KMS-11 (cell line): Measurements from ENCODE around the gene SLC22A2.

Experiments used
- H2AFZ ChIP-seq: fragments of 200-600 bp; sonication (generic); 2 replicates; pipeline ENCODE4 v1.6.1; 2016; ENCODE audit warnings: antibody characterized with exemption, mixed run types, low read depth
- H3K27ac ChIP-seq: fragments of 200-600 bp; sonication (generic); 2 replicates; pipeline ENCODE4 v1.6.1; 2016; ENCODE audit warnings: mild to moderate bottlenecking, mixed run types
- H3K27me3 ChIP-seq: fragments of 200-600 bp; sonication (generic); 2 replicates; pipeline ENCODE4 v1.6.1; 2017; ENCODE audit warnings: mild to moderate bottlenecking, low read depth, mixed run types, moderate library complexity; ENCODE audit not compliant: insufficient read depth
- H3K36me3 ChIP-seq: fragments of 200-600 bp; sonication (generic); 2 replicates; pipeline ENCODE4 v1.6.1; 2017; ENCODE audit warnings: mild to moderate bottlenecking, mixed run types; ENCODE audit not compliant: insufficient read depth
- H3K4me1 ChIP-seq: fragments of 200-600 bp; sonication (generic); 2 replicates; pipeline ENCODE4 v1.6.1; 2016; ENCODE audit warnings: mild to moderate bottlenecking, low read depth, mixed run types; ENCODE audit not compliant: poor library complexity, severe bottlenecking
- H3K4me2 ChIP-seq: fragments of 200-600 bp; sonication (generic); 2 replicates; pipeline ENCODE4 v1.7.0; 2016; ENCODE audit warnings: mild to moderate bottlenecking, mixed run types
- H3K4me3 ChIP-seq: fragments of 200-600 bp; sonication (generic); IDR thresholded peaks from 2 replicates; pipeline ENCODE4 v1.6.1; 2017; ENCODE audit warnings: low read depth, low read length, mixed read lengths; ENCODE audit not compliant: insufficient read depth
- H3K79me2 ChIP-seq: fragments of 200-600 bp; sonication (generic); 2 replicates; pipeline ENCODE4 v1.6.1; 2016; ENCODE audit warnings: low read depth, mixed run types; ENCODE audit not compliant: insufficient read depth
- H3K9ac ChIP-seq: fragments of 200-600 bp; sonication (generic); 2 replicates; pipeline ENCODE4 v1.6.1; 2016; ENCODE audit warnings: mild to moderate bottlenecking, mixed run types
- H4K20me1 ChIP-seq: fragments of 200-600 bp; sonication (generic); 2 replicates; pipeline ENCODE4 v1.6.1; 2016; ENCODE audit warnings: mild to moderate bottlenecking, mixed run types; ENCODE audit not compliant: insufficient read depth
- CTCF ChIP-seq: fragments of 200-600 bp; sonication (generic); conservative IDR thresholded peaks from 2 replicates; pipeline ENCODE4 v1.6.1; 2017; ENCODE audit warnings: low read depth, mild to moderate bottlenecking, antibody characterized with exemption, low read length, moderate library complexity, mixed read lengths

Gene SLC22A2

DNA sequence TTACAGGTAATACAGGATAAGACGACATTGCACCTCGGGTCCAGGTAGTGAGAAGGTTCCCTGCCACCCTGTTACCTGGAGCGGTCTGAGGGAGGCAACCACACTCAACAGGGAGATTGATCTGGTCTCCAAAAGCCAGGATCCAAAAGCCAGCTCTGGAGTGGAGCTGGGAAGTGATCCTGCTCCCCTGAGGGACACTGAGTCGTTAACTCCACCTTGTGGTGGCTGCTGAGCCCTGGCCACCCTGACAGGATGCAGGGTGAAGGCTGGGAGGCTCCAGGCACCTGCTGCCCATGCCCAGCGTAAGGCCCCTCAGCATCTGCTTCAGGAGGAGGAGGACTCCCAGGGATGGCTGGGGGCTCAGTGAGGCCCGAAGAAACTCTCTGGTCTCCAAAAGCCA is 38.7 kb upstream of the SLC22A2 start:
- H2AFZ ChIP-seq, result no peak overlapping the region
- no peak overlapping the region for H3K27ac ChIP-seq
- no peak overlapping the region for H3K4me2 ChIP-seq
- H3K79me2 ChIP-seq, result no peaks in the 10 kb centered on the region
- TF ChIP-seq CTCF, result no peak
- no peaks in the 10 kb centered on the region for H4K20me1 ChIP-seq
- no peaks in the 10 kb centered on the region for H3K4me1 ChIP-seq
- no peaks in the 10 kb centered on the region for H3K27me3 ChIP-seq
- no peak overlapping the region for H3K4me3 ChIP-seq
- H3K9ac ChIP-seq, result no peak overlapping the region
- H3K36me3 ChIP-seq, result no peaks in the 10 kb centered on the region

- no peaks in the 10 kb centered on the region for H3K79me2 ChIP-seq
- no peaks in the 10 kb centered on the region for H3K36me3 ChIP-seq
- no peak overlapping the region for H3K4me2 ChIP-seq
- no peak overlapping the region for H3K9ac ChIP-seq
- H3K27ac ChIP-seq, result no peak overlapping the region
- no peak overlapping the region for H2AFZ ChIP-seq
- H4K20me1 ChIP-seq, result no peaks in the 10 kb centered on the region
- TF ChIP-seq CTCF, result no peak
- H3K27me3 ChIP-seq, result no peaks in the 10 kb centered on the region
- no peak overlapping the region for H3K4me3 ChIP-seq
- H3K4me1 ChIP-seq, result no peaks in the 10 kb centered on the region
Measured at GRCh38 chr6:160293844-160294243, 35.2 kb upstream of the SLC22A2 start.

GRCh38 chr6:160285541-160286105 is 27.0 kb upstream of the SLC22A2 start:
- H3K9ac ChIP-seq, result no peak overlapping the region
- H3K4me1 ChIP-seq, result no peaks in the 10 kb centered on the region
- no peak overlapping the region for H3K4me2 ChIP-seq
- no peak overlapping the region for H3K27ac ChIP-seq
- TF ChIP-seq CTCF, result no peak
- no peaks in the 10 kb centered on the region for H3K79me2 ChIP-seq
- no peaks in the 10 kb centered on the region for H3K36me3 ChIP-seq
- H2AFZ ChIP-seq, result no peak overlapping the region
- no peaks in the 10 kb centered on the region for H3K27me3 ChIP-seq
- no peak overlapping the region for H3K4me3 ChIP-seq
- no peaks in the 10 kb centered on the region for H4K20me1 ChIP-seq

- Histone ChIP-seq H3K27ac (no peak overlapping the region), H3K4me2 (no peak overlapping the region), H3K36me3 (no peaks in the 10 kb centered on the region), H3K4me1 (no peaks in the 10 kb centered on the region), H3K9ac (no peak overlapping the region), H3K4me3 (no peak overlapping the region), H3K27me3 (no peaks in the 10 kb centered on the region), H3K79me2 (no peaks in the 10 kb centered on the region), H2AFZ (no peak overlapping the region), H4K20me1 (no peaks in the 10 kb centered on the region)
- no peak for TF ChIP-seq CTCF
Measured at GRCh38 chr6:160284575-160284974, 26.0 kb upstream of the SLC22A2 start.

DNA sequence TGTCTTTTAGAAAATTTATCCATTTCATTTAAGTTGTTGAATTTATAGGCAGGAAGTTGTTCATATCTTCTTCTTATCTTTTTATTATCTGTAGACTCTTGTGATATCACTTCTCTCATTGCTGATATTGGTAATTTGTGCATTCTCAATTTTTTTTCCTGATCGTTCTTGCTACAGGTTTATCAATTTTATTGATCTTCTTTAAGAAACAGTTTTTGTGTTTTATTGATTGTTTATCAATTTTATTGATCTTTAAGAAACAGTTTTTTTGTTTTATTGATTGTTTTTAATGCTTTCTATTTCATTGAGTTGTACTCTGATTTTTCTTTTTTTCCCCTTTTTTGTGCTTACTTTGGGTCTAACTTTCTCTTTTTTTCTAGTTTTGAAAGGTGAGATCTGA is 23.8 kb upstream of the SLC22A2 start:
- no peaks in the 10 kb centered on the region for H3K4me1 ChIP-seq
- no peak for TF ChIP-seq CTCF

More for the DNA sequence above, 23.8 kb upstream of the SLC22A2 start:
- Histone ChIP-seq H3K9ac (no peak overlapping the region), H3K27ac (no peak overlapping the region), H3K4me3 (no peak overlapping the region), H3K79me2 (no peaks in the 10 kb centered on the region), H3K4me2 (no peak overlapping the region), H2AFZ (no peak overlapping the region), H4K20me1 (no peaks in the 10 kb centered on the region), H3K36me3 (no peaks in the 10 kb centered on the region), H3K27me3 (no peaks in the 10 kb centered on the region)
